HL-60/S4 treated with retinoic acid at 250 ng/mL for 4 days and 3 days (cell line): ENCODE results near the gene NFIX.

Experiments
- in situ Hi-C: fragments of 300-500 bp; cut with MboI; formaldehyde crosslinking; loops from 2 replicates; pipeline ENCODE4 v1.7.0; 2022; ENCODE audit warnings: low sequenced_read_pairs

NFIX gene

GRCh38 chr19:13118424-13119193 is 123.3 kb downstream of the NFIX start:
- in situ Hi-C loops = no loop called here

GRCh38 chr19:13119627-13120026 is 124.4 kb downstream of the NFIX start:
- in situ Hi-C loops = no loop called here

GRCh38 chr19:13120031-13120430 is 124.8 kb downstream of the NFIX start:
- in situ Hi-C loops = no loop called here

GRCh38 chr19:13120817-13121216 is 125.5 kb downstream of the NFIX start:
- in situ Hi-C loops = no loop called here

- in situ Hi-C loops = no loop called here
These were observed 126.4 kb downstream of the NFIX start for GRCh38 chr19:13121551-13122274.

- in situ Hi-C loops = no loop called here
These were observed 127.1 kb downstream of the NFIX start for GRCh38 chr19:13122275-13122878.

- in situ Hi-C loops = no loop called here
These were observed 128.0 kb downstream of the NFIX start for GRCh38 chr19:13122980-13123957.

GRCh38 chr19:13127051-13127450 is 131.8 kb downstream of the NFIX start:
- in situ Hi-C loops = no loop called here

- in situ Hi-C loops = no loop called here
These were observed 132.7 kb downstream of the NFIX start for GRCh38 chr19:13127811-13128575.

GRCh38 chr19:13128583-13128982 is 133.3 kb downstream of the NFIX start:
- in situ Hi-C loops = no loop called here

GRCh38 chr19:13129384-13129783 is 134.1 kb downstream of the NFIX start:
- in situ Hi-C loops = no loop called here

- in situ Hi-C loops = no loop called here
These were observed 135.7 kb downstream of the NFIX start for GRCh38 chr19:13130886-13131490.

GRCh38 chr19:13132471-13133180 is 137.4 kb downstream of the NFIX start:
- in situ Hi-C loops = no loop called here

- in situ Hi-C loops = no loop called here
These were observed 138.1 kb downstream of the NFIX start for GRCh38 chr19:13133241-13133870.

GRCh38 chr19:13134626-13135025 is 139.4 kb downstream of the NFIX start:
- in situ Hi-C loops = no loop called here

- in situ Hi-C loops = no loop called here
These were observed 140.1 kb downstream of the NFIX start for GRCh38 chr19:13135068-13136062.

- in situ Hi-C loops = no loop called here
These were observed 142.1 kb downstream of the NFIX start for GRCh38 chr19:13137290-13137794.
